Lower lobe of right lung (tissue), 2 donors: Measurements from ENCODE around the gene LIN37. TPM values are rescaled to one million over a fixed set of nuclear protein-coding genes. Genes with fewer than 3 reads are reported as not detected.

Experiments
- ATAC-seq, 2 donors: fragments of 200-7000 bp; cut with Tn5 transposase; one replicate each; pipeline ENCODE4 v1.9.1; 2020 to 2022; ENCODE audit warnings: mild to moderate bottlenecking in 2 of 2, moderate library complexity in 2 of 2
- DNase-seq: peaks from one replicate; pipeline ENCODE4 v3.0.0-alpha.2; 2020
- H3K27ac ChIP-seq: fragments of 200-600 bp; one replicate; pipeline ENCODE4 v1.8.0; 2022
- H3K27me3 ChIP-seq: fragments of 200-600 bp; one replicate; pipeline ENCODE4 v1.8.0; 2022; ENCODE audit warnings: low read depth
- H3K36me3 ChIP-seq: fragments of 200-600 bp; one replicate; pipeline ENCODE4 v1.8.0; 2022; ENCODE audit warnings: mild to moderate bottlenecking
- H3K4me1 ChIP-seq: fragments of 200-600 bp; one replicate; pipeline ENCODE4 v1.8.0; 2022
- H3K4me3 ChIP-seq: fragments of 200-600 bp; one replicate; pipeline ENCODE4 v1.8.0; 2022; ENCODE audit warnings: mild to moderate bottlenecking
- H3K9me3 ChIP-seq: fragments of 200-600 bp; one replicate; pipeline ENCODE4 v1.8.0; 2022
- CTCF ChIP-seq: fragments of 200-600 bp; IDR thresholded peaks from one replicate; pipeline ENCODE4 v1.8.0; 2022; ENCODE audit warnings: antibody characterized with exemption, mild to moderate bottlenecking
- intact Hi-C: fragments of 100-400 bp; cut with DNase I; formaldehyde crosslinking; loops from one replicate; pipeline ENCODE4 v1.11.0; 2022
- total RNA-seq: library from RNA; stranded (reverse); fragmentation: NEBNext Ultra II Directional; extraction: Animal tissue kit (Norgen Biotek cat#: 25700); gene quantifications from one replicate; pipeline ENCODE4 v1.2.1, GENCODE V29; 2021
- donor health status: DM: no; HTN: yes; CAD: no; lungs with severe emphysema.

The LIN37 gene
- total RNA-seq, 1 donor from 2014 or later = 7.2 TPM

GRCh38 chr19:35788205-35788960 is 40.0 kb downstream of the LIN37 start:
- Histone ChIP-seq H3K27ac (no peak overlapping the region), H3K4me1 (no peaks in the 10 kb centered on the region), H3K4me3 (no peak overlapping the region), H3K27me3 (peaks cover 3% of the 10 kb centered on the region), H3K36me3 (no peaks in the 10 kb centered on the region), H3K9me3 (no peaks in the 10 kb centered on the region)
- TF ChIP-seq CTCF = no peak
- ATAC-seq (no peak), DNase-seq (no peak)
- intact Hi-C loops = no loop called here

- no peak for TF ChIP-seq CTCF
- H3K4me1 ChIP-seq = no peaks in the 10 kb centered on the region
- H3K27ac ChIP-seq = no peak overlapping the region
- intact Hi-C loops = no loop called here
- no peak for ATAC-seq
- no peak for DNase-seq
- H3K27me3 ChIP-seq = peaks cover 3% of the 10 kb centered on the region
- no peaks in the 10 kb centered on the region for H3K9me3 ChIP-seq
- H3K36me3 ChIP-seq = no peaks in the 10 kb centered on the region
- H3K4me3 ChIP-seq = no peak overlapping the region
These were observed 41.0 kb downstream of the LIN37 start for GRCh38 chr19:35789195-35789977.

- Histone ChIP-seq H3K27ac (no peak overlapping the region), H3K4me1 (no peaks in the 10 kb centered on the region), H3K36me3 (no peaks in the 10 kb centered on the region), H3K4me3 (no peak overlapping the region), H3K9me3 (no peaks in the 10 kb centered on the region), H3K27me3 (peaks cover 3% of the 10 kb centered on the region)
- no peak for TF ChIP-seq CTCF
- no peak for DNase-seq
- peak in 1 of 2 donors; percentile 4 for ATAC-seq
- intact Hi-C loops = no loop called here
These were observed 41.9 kb downstream of the LIN37 start for GRCh38 chr19:35789978-35790944.

GRCh38 chr19:35790981-35791813 is 42.8 kb downstream of the LIN37 start:
- no peak overlapping the region for H3K4me3 ChIP-seq
- no peaks in the 10 kb centered on the region for H3K9me3 ChIP-seq
- peaks cover 3% of the 10 kb centered on the region for H3K27me3 ChIP-seq
- ATAC-seq (no peak), DNase-seq (no peak)
- no peak overlapping the region for H3K27ac ChIP-seq
- no peaks in the 10 kb centered on the region for H3K36me3 ChIP-seq
- intact Hi-C loops = no loop called here
- TF ChIP-seq CTCF = no peak
- no peaks in the 10 kb centered on the region for H3K4me1 ChIP-seq
